HCT116 (cell line): ENCODE results near the gene NENF.
"Not testable (repeated sequence)": the region's sequence is repeated elsewhere in the genome, so short reads cannot be mapped to it uniquely, and the experiment has no call there.

Source experiments
- CTCF ChIP-seq, 3 experiments: fragments of 200-600 bp in 1 of 3; sonication (generic) in 1 of 3; IDR thresholded peaks in 2 of 3; conservative IDR thresholded peaks in 1 of 3; 2 replicates each; pipeline ENCODE4 v1.5.1; 2012 to 2017; ENCODE audit warnings: low read depth in 2 of 3, low read length in 2 of 3, antibody characterized with exemption in 1 of 3, borderline replicate concordance in 1 of 3, control low read depth in 1 of 3, mild to moderate bottlenecking in 1 of 3, mixed read lengths in 1 of 3, mixed run types in 1 of 3, moderate library complexity in 1 of 3; ENCODE audit not compliant: insufficient read depth in 1 of 3
- EZH2 ChIP-seq: fragments of 200-600 bp; sonication (generic); IDR thresholded peaks from 2 replicates; pipeline ENCODE4 v1.6.1; 2017; ENCODE audit warnings: antibody characterized with exemption, mixed run types
- POLR2A ChIP-seq: IDR thresholded peaks from 2 replicates; pipeline ENCODE4 v1.7.0; 2011; ENCODE audit warnings: borderline replicate concordance; ENCODE audit not compliant: insufficient read depth, insufficient read length; ENCODE audit errors: extremely low read depth
- POLR2AphosphoS5 ChIP-seq: IDR thresholded peaks from 2 replicates; pipeline ENCODE4 v1.6.1; 2011; ENCODE audit warnings: mild to moderate bottlenecking, low read depth, low read length, moderate library complexity
- RAD21 ChIP-seq: IDR thresholded peaks from 2 replicates; pipeline ENCODE4 v1.6.1; 2012; ENCODE audit warnings: low read depth, mild to moderate bottlenecking
- REST ChIP-seq: IDR thresholded peaks from 2 replicates; pipeline ENCODE4 v1.6.1; 2012; ENCODE audit warnings: low read depth
- SIN3A ChIP-seq: IDR thresholded peaks from 2 replicates; pipeline ENCODE4 v1.6.1; 2012; ENCODE audit warnings: low read depth
- SP1 ChIP-seq: IDR thresholded peaks from 2 replicates; pipeline ENCODE4 v1.6.1; 2012; ENCODE audit warnings: low read depth
- TCF7L2 ChIP-seq: IDR thresholded peaks from 2 replicates; pipeline ENCODE4 v1.7.0; 2011; ENCODE audit warnings: borderline replicate concordance, inconsistent platforms; ENCODE audit not compliant: insufficient read depth, insufficient read length; ENCODE audit errors: extremely low read depth
- YY1 ChIP-seq: IDR thresholded peaks from 2 replicates; pipeline ENCODE4 v1.6.1; 2011; ENCODE audit warnings: low read length, low read depth, moderate library complexity, mild to moderate bottlenecking; ENCODE audit not compliant: insufficient replicate concordance; ENCODE audit errors: extremely low read depth
- ZBTB33 ChIP-seq: IDR thresholded peaks from 2 replicates; pipeline ENCODE4 v1.6.1; 2011; ENCODE audit warnings: mild to moderate bottlenecking, low read length, moderate library complexity; ENCODE audit not compliant: insufficient replicate concordance; ENCODE audit errors: extremely low read depth
- ZNF274 ChIP-seq: fragments of 200-500 bp; sonication (Bioruptor generic); IDR thresholded peaks from 2 replicates; pipeline ENCODE4 v1.6.1; 2014; ENCODE audit warnings: mild to moderate bottlenecking, low read depth, low read length, inconsistent platforms
- TF ChIP-seq, protein P1 (sequence below): IDR thresholded peaks from 2 replicates; pipeline ENCODE4 v1.6.1; 2012

DNA sequence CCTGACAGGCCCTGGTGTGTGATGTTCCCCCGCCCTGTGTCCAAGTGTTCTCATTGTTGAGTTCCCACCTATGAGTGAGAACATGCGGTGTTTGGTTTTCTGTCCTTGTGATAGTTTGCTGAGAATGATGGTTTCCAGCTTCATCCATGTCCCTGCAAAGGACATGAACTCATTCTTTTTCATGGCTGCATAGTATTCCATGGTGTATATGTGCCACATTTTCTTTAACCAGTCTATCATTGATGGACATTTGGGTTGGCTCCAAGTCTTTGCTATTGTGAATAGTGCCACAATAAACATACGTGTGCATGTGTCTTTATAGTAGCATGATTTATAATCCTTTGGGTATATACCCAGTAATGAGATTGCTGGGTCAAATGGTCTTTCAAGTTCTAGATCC, 43.1 kb downstream of the NENF start:
- not testable (repeated sequence) for TF ChIP-seq REST; CTCF (IDR thresholded peaks at IDR 0.05 in 2 of 3, conservative IDR thresholded peaks at IDR 0.05 in 1 of 3; ENCODE audit: borderline replicate concordance in 1 of 3, insufficient read depth in 1 of 3, low read depth in 2 of 3, low read length in 2 of 3); POLR2A; SIN3A; POLR2AphosphoS5; YY1; SP1; RAD21; TCF7L2; ZNF274; EZH2; ZBTB33
- TF ChIP-seq, protein P1, sequence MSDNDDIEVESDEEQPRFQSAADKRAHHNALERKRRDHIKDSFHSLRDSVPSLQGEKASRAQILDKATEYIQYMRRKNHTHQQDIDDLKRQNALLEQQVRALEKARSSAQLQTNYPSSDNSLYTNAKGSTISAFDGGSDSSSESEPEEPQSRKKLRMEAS = not testable (repeated sequence)
